ENCODE results near the gene LSR. TPM values are rescaled to one million over a fixed set of nuclear protein-coding genes. Genes with fewer than 3 reads are reported as not detected.

Gene LSR
- total RNA-seq, 1 donor from 2014 or later = 147 TPM

GRCh38 chr19:35314858-35315470 is 66.2 kb downstream of the LSR start:
- TF ChIP-seq, protein P1, sequence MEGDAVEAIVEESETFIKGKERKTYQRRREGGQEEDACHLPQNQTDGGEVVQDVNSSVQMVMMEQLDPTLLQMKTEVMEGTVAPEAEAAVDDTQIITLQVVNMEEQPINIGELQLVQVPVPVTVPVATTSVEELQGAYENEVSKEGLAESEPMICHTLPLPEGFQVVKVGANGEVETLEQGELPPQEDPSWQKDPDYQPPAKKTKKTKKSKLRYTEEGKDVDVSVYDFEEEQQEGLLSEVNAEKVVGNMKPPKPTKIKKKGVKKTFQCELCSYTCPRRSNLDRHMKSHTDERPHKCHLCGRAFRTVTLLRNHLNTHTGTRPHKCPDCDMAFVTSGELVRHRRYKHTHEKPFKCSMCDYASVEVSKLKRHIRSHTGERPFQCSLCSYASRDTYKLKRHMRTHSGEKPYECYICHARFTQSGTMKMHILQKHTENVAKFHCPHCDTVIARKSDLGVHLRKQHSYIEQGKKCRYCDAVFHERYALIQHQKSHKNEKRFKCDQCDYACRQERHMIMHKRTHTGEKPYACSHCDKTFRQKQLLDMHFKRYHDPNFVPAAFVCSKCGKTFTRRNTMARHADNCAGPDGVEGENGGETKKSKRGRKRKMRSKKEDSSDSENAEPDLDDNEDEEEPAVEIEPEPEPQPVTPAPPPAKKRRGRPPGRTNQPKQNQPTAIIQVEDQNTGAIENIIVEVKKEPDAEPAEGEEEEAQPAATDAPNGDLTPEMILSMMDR (IDR thresholded peaks at IDR 0.05; ENCODE audit: insufficient read depth, low read length, poor library complexity, severe bottlenecking) = no peak
- DNase-seq (ENCODE audit: low read depth) = no peak
- no peaks in the 10 kb centered on the region for H3K36me3 ChIP-seq (ENCODE audit: control insufficient read depth, insufficient read depth, low read length)
- peaks cover under 1% of the 10 kb centered on the region for H3K27me3 ChIP-seq (ENCODE audit: control insufficient read depth, insufficient read depth, low read length)
- H3K4me3 ChIP-seq (ENCODE audit: low read depth, low read length) = no peak overlapping the region

- Histone ChIP-seq H3K36me3 (ENCODE audit: control insufficient read depth, insufficient read depth, low read length) (no peaks in the 10 kb centered on the region), H3K4me3 (ENCODE audit: low read depth, low read length) (no peak overlapping the region), H3K27me3 (ENCODE audit: control insufficient read depth, insufficient read depth, low read length) (no peaks in the 10 kb centered on the region)
- TF ChIP-seq, protein P1 (IDR thresholded peaks at IDR 0.05; ENCODE audit: insufficient read depth, low read length, poor library complexity, severe bottlenecking) = no peak
- DNase-seq (ENCODE audit: low read depth) = no peak
These were observed 67.1 kb downstream of the LSR start for GRCh38 chr19:35315883-35316282.

DNA sequence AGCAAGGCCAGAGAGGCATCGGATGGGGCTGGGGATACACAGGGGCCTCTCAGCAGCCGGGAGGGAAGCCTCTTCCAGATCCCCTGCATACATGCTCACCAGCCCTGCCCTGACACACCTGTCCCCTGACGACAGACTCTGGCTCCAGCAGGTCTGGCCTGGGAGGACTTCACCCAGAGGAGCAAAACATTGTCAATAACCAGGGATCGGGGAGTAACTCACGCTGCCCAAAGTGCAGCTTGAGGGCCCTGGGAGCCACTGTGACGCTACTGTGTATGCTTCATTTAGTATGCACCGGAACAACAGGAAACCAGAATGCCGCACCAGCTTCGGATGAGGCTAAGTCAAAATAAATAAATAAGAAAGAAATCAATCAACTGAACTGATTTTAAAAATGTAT is 67.8 kb downstream of the LSR start:
- TF ChIP-seq, protein P1 (IDR thresholded peaks at IDR 0.05; ENCODE audit: insufficient read depth, low read length, poor library complexity, severe bottlenecking) = no peak

More for the DNA sequence above, 67.8 kb downstream of the LSR start:
- no peak for DNase-seq (ENCODE audit: low read depth)
- Histone ChIP-seq H3K4me3 (ENCODE audit: low read depth, low read length) (no peak overlapping the region), H3K27me3 (ENCODE audit: control insufficient read depth, insufficient read depth, low read length) (no peaks in the 10 kb centered on the region), H3K36me3 (ENCODE audit: control insufficient read depth, insufficient read depth, low read length) (no peaks in the 10 kb centered on the region)

Other genes starting within 250 kb of the LSR start
- gene GRAMD1A, start 248.7 kb upstream of the LSR start, total RNA-seq = 88.0 and 104 TPM in 2 replicates
- gene SCN1B, start 218.5 kb upstream of the LSR start, total RNA-seq = 1.6 and 1.8 TPM in 2 replicates
- gene HPN, start 207.3 kb upstream of the LSR start, total RNA-seq = 1.6 and 2.3 TPM in 2 replicates
- 0.50 and 0.89 TPM in 2 replicates for gene FXYD3, start 133.2 kb upstream of the LSR start, total RNA-seq
- gene LGI4, start 113.9 kb upstream of the LSR start, total RNA-seq = not detected in 2 replicates
- gene FXYD1, start 110.2 kb upstream of the LSR start, total RNA-seq = not detected in 2 replicates
- gene FXYD7, start 105.7 kb upstream of the LSR start, total RNA-seq = not detected in 2 replicates
- 135 and 153 TPM in 2 replicates for gene FXYD5, start 94.3 kb upstream of the LSR start, total RNA-seq
- not detected in 2 replicates for gene FAM187B, start 20.3 kb upstream of the LSR start, total RNA-seq
- 95.1 and 96.5 TPM in 2 replicates for gene USF2, start 20.0 kb downstream of the LSR start, total RNA-seq
- gene HAMP, start 33.5 kb downstream of the LSR start, total RNA-seq = not detected in 2 replicates
- gene MAG, start 43.2 kb downstream of the LSR start, total RNA-seq = 0.04 TPM in 1 of 2 replicates, not detected in the other
- 0.75 and 2.9 TPM in 2 replicates for gene CD22, start 80.2 kb downstream of the LSR start, total RNA-seq
- gene FFAR1, start 98.9 kb downstream of the LSR start, total RNA-seq = 0.04 TPM in 1 of 2 replicates, not detected in the other
- not detected in 2 replicates for gene FFAR3, start 109.5 kb downstream of the LSR start, total RNA-seq
- gene GPR42, start 122.1 kb downstream of the LSR start, total RNA-seq = not detected in 2 replicates
- gene FFAR2, start 199.3 kb downstream of the LSR start, total RNA-seq = not detected in 2 replicates
- gene KRTDAP, start 241.5 kb downstream of the LSR start, total RNA-seq = not detected in 2 replicates